Activated naive CD4-positive, alpha-beta T cell treated with anti-CD3 and anti-CD28 coated beads, Interleukin-2, amount 10 ng/mL, durations not matched to agents 7 days and 5 days (primary cell): Measurements from ENCODE around the gene GRAMD2A.

ENCODE experiments used
- CTCF ChIA-PET: fragments of 350-600 bp; sonication (Branson Sonifier 250); formaldehyde crosslinking; loops from one replicate; lab custom pipeline; 2021; ENCODE audit warnings: antibody characterized with exemption; lab: Charles Lee
- DNase-seq: peaks from one replicate; pipeline ENCODE4 v3.0.0-alpha.2; 2020
- H3K27ac Mint-ChIP-seq: one replicate; pipeline ENCODE4 v1.8.0; 2021; ENCODE audit warnings: mild to moderate bottlenecking, moderate library complexity, mixed read lengths
- H3K27me3 Mint-ChIP-seq: one replicate; pipeline ENCODE4 v1.8.0; 2021; ENCODE audit warnings: mild to moderate bottlenecking, mixed read lengths
- H3K36me3 Mint-ChIP-seq: one replicate; pipeline ENCODE4 v1.8.0; 2021; ENCODE audit warnings: mixed read lengths
- H3K4me1 Mint-ChIP-seq: one replicate; pipeline ENCODE4 v1.8.0; 2021; ENCODE audit warnings: mixed read lengths
- H3K4me3 Mint-ChIP-seq: one replicate; pipeline ENCODE4 v1.8.0; 2021; ENCODE audit warnings: mild to moderate bottlenecking, moderate library complexity, mixed read lengths
- H3K9me3 Mint-ChIP-seq: one replicate; pipeline ENCODE4 v1.8.0; 2021; ENCODE audit warnings: mixed read lengths

Gene GRAMD2A

GRCh38 chr15:72139667-72140066, 57.9 kb downstream of the GRAMD2A start:
- H3K4me3 Mint-ChIP-seq = no peak overlapping the region
- DNase-seq = no peak
- peaks cover 4% of the 10 kb centered on the region for H3K4me1 Mint-ChIP-seq
- H3K9me3 Mint-ChIP-seq = no peaks in the 10 kb centered on the region
- no peak overlapping the region for H3K27ac Mint-ChIP-seq
- H3K36me3 Mint-ChIP-seq = no peaks in the 10 kb centered on the region
- no peaks in the 10 kb centered on the region for H3K27me3 Mint-ChIP-seq
- CTCF ChIA-PET = interaction anchor here (0.5 to 0.7 kb wide), 2 partner anchors 14 to 312 kb away, joined by 3 read pairs; no protein-coding TSS in a partner anchor

- Mint-ChIP-seq H3K27ac (no peak overlapping the region), H3K4me3 (no peak overlapping the region), H3K4me1 (peaks cover 1% of the 10 kb centered on the region), H3K36me3 (no peaks in the 10 kb centered on the region), H3K9me3 (no peaks in the 10 kb centered on the region), H3K27me3 (peaks cover 4% of the 10 kb centered on the region)
- DNase-seq = no peak
- CTCF ChIA-PET = no interaction called here
These were observed 61.2 kb downstream of the GRAMD2A start for GRCh38 chr15:72136170-72137051.

GRCh38 chr15:72135719-72136118, 61.9 kb downstream of the GRAMD2A start:
- no peak overlapping the region for H3K4me3 Mint-ChIP-seq
- H3K36me3 Mint-ChIP-seq = no peaks in the 10 kb centered on the region
- DNase-seq = no peak
- CTCF ChIA-PET = no interaction called here
- H3K27me3 Mint-ChIP-seq = peaks cover 4% of the 10 kb centered on the region
- no peaks in the 10 kb centered on the region for H3K4me1 Mint-ChIP-seq
- no peaks in the 10 kb centered on the region for H3K9me3 Mint-ChIP-seq
- no peak overlapping the region for H3K27ac Mint-ChIP-seq

- H3K27ac Mint-ChIP-seq = no peak overlapping the region
- DNase-seq = no peak
- H3K4me3 Mint-ChIP-seq = no peak overlapping the region
- CTCF ChIA-PET = interaction anchor here (1.4 kb wide), 1 partner anchor 23 kb away, joined by 4 read pairs; no protein-coding TSS in a partner anchor
- H3K27me3 Mint-ChIP-seq = peaks cover 4% of the 10 kb centered on the region
- H3K4me1 Mint-ChIP-seq = no peaks in the 10 kb centered on the region
- no peaks in the 10 kb centered on the region for H3K9me3 Mint-ChIP-seq
- no peaks in the 10 kb centered on the region for H3K36me3 Mint-ChIP-seq
These were observed 64.4 kb downstream of the GRAMD2A start for GRCh38 chr15:72133211-72133610.

- no peaks in the 10 kb centered on the region for H3K4me1 Mint-ChIP-seq
- H3K36me3 Mint-ChIP-seq = no peaks in the 10 kb centered on the region
- no peak overlapping the region for H3K27ac Mint-ChIP-seq
- H3K4me3 Mint-ChIP-seq = no peak overlapping the region
- no peaks in the 10 kb centered on the region for H3K9me3 Mint-ChIP-seq
- CTCF ChIA-PET = no interaction called here
- H3K27me3 Mint-ChIP-seq = peaks cover 4% of the 10 kb centered on the region
- DNase-seq = no peak
These were observed 65.7 kb downstream of the GRAMD2A start for GRCh38 chr15:72131922-72132321.

GRCh38 chr15:72130272-72130671, 67.3 kb downstream of the GRAMD2A start:
- H3K27ac Mint-ChIP-seq = no peak overlapping the region
- no peaks in the 10 kb centered on the region for H3K36me3 Mint-ChIP-seq
- H3K9me3 Mint-ChIP-seq = no peaks in the 10 kb centered on the region
- H3K4me1 Mint-ChIP-seq = no peaks in the 10 kb centered on the region
- peaks cover 4% of the 10 kb centered on the region for H3K27me3 Mint-ChIP-seq
- H3K4me3 Mint-ChIP-seq = no peak overlapping the region
- CTCF ChIA-PET = no interaction called here
- no peak for DNase-seq

GRCh38 chr15:72128359-72128758, 69.2 kb downstream of the GRAMD2A start:
- DNase-seq = no peak
- no peaks in the 10 kb centered on the region for H3K36me3 Mint-ChIP-seq
- CTCF ChIA-PET = no interaction called here
- H3K4me3 Mint-ChIP-seq = no peak overlapping the region
- peaks cover 3% of the 10 kb centered on the region for H3K27me3 Mint-ChIP-seq
- no peaks in the 10 kb centered on the region for H3K9me3 Mint-ChIP-seq
- H3K4me1 Mint-ChIP-seq = no peaks in the 10 kb centered on the region
- no peak overlapping the region for H3K27ac Mint-ChIP-seq

GRCh38 chr15:72127724-72128322, 69.8 kb downstream of the GRAMD2A start:
- Mint-ChIP-seq H3K4me1 (no peaks in the 10 kb centered on the region), H3K4me3 (no peak overlapping the region), H3K27ac (no peak overlapping the region), H3K36me3 (no peaks in the 10 kb centered on the region), H3K27me3 (no peaks in the 10 kb centered on the region), H3K9me3 (no peaks in the 10 kb centered on the region)
- CTCF ChIA-PET = no interaction called here
- no peak for DNase-seq

- no peaks in the 10 kb centered on the region for H3K27me3 Mint-ChIP-seq
- no peak for DNase-seq
- no peaks in the 10 kb centered on the region for H3K9me3 Mint-ChIP-seq
- CTCF ChIA-PET = no interaction called here
- no peaks in the 10 kb centered on the region for H3K36me3 Mint-ChIP-seq
- no peak overlapping the region for H3K27ac Mint-ChIP-seq
- no peak overlapping the region for H3K4me3 Mint-ChIP-seq
- peaks cover 4% of the 10 kb centered on the region for H3K4me1 Mint-ChIP-seq
These were observed 73.4 kb downstream of the GRAMD2A start for GRCh38 chr15:72124218-72124617.

- peaks cover 29% of the 10 kb centered on the region for H3K4me1 Mint-ChIP-seq
- H3K27me3 Mint-ChIP-seq = peaks cover 13% of the 10 kb centered on the region
- DNase-seq = peak; percentile 98
- H3K9me3 Mint-ChIP-seq = no peaks in the 10 kb centered on the region
- peak within 1 kb of the TSS; percentile 87 for H3K4me3 Mint-ChIP-seq
- peak within 1 kb of the TSS; percentile 94 for H3K27ac Mint-ChIP-seq
- no peaks in the 10 kb centered on the region for H3K36me3 Mint-ChIP-seq
- CTCF ChIA-PET = interaction anchor here (1.3 kb wide), 1 partner anchor 9 kb away, joined by 3 read pairs; no protein-coding TSS in a partner anchor
These were observed 79.3 kb downstream of the GRAMD2A start, which contains the start of the genes MYO9A and SENP8 for GRCh38 chr15:72118017-72118978. MYO9A (minus strand) TSS chr15:72118150; CDS start chr15:72046563, 71,587 bp downstream. SENP8 (plus strand) TSS chr15:72118403; CDS start chr15:72139624, 21,221 bp downstream.

- peak overlapping the region; percentile 94 for H3K27ac Mint-ChIP-seq
- H3K9me3 Mint-ChIP-seq = no peaks in the 10 kb centered on the region
- CTCF ChIA-PET = interaction anchor here (1.3 kb wide), 1 partner anchor 9 kb away, joined by 3 read pairs; no protein-coding TSS in a partner anchor
- H3K4me3 Mint-ChIP-seq = peak overlapping the region; percentile 87
- H3K36me3 Mint-ChIP-seq = no peaks in the 10 kb centered on the region
- H3K4me1 Mint-ChIP-seq = peaks cover 29% of the 10 kb centered on the region
- peak; percentile 81 for DNase-seq
- peaks cover 13% of the 10 kb centered on the region for H3K27me3 Mint-ChIP-seq
These were observed 80.0 kb downstream of the GRAMD2A start for GRCh38 chr15:72117486-72118016.

GRCh38 chr15:72116731-72117485, 80.7 kb downstream of the GRAMD2A start:
- peak; percentile 21 for DNase-seq
- CTCF ChIA-PET = no interaction called here
- Mint-ChIP-seq H3K9me3 (no peaks in the 10 kb centered on the region), H3K36me3 (no peaks in the 10 kb centered on the region), H3K4me3 (peak overlapping the region; percentile 87), H3K27me3 (peaks cover 13% of the 10 kb centered on the region), H3K27ac (peak overlapping the region; percentile 87), H3K4me1 (peaks cover 29% of the 10 kb centered on the region)
